ENCODE measurements around the gene PRPSAP1.

- TF ChIP-seq CTCF (IDR thresholded peaks at IDR 0.05 in 4 of 5, conservative IDR thresholded peaks at IDR 0.05 in 1 of 5) (no peak), POLR2A (IDR thresholded peaks at IDR 0.05) (no peak)
Observed at GRCh38 chr17:76353004-76353598, 615 bp downstream of the PRPSAP1 start.
